HepG2 (cell line): ENCODE results near the gene RAB5B. TPM values are rescaled to one million over a fixed set of nuclear protein-coding genes. Genes with fewer than 3 reads are reported as not detected.

Experiments
- ARHGAP35 ChIP-seq: sonication (generic); formaldehyde crosslinking; IDR thresholded peaks from 2 replicates; pipeline ENCODE4 v1.9.0; 2022; ENCODE audit warnings: mild to moderate bottlenecking, inconsistent platforms, moderate library complexity, missing genetic modification reagents, borderline replicate concordance
- ASH2L ChIP-seq: fragments of 300-600, 200-600 bp; sonication (generic); IDR thresholded peaks from 2 replicates; pipeline ENCODE4 v1.7.0; 2017; ENCODE audit warnings: low read depth, mild to moderate bottlenecking, moderate library complexity, mixed read lengths, low read length; ENCODE audit not compliant: insufficient read length
- ATF6 ChIP-seq: sonication (generic); formaldehyde crosslinking; conservative IDR thresholded peaks from 2 replicates; pipeline ENCODE4 v1.4.0; 2020; ENCODE audit warnings: missing genetic modification reagents
- DNMT3B ChIP-seq: conservative IDR thresholded peaks from 2 replicates; pipeline ENCODE4 v1.6.1; 2016; ENCODE audit warnings: missing biosample characterization, control low read depth
- FOXO4 ChIP-seq: sonication (generic); formaldehyde crosslinking; conservative IDR thresholded peaks from 2 replicates; pipeline ENCODE4 v1.8.1; 2023; ENCODE audit warnings: missing genetic modification reagents
- HNRNPL ChIP-seq: fragments of 200-400 bp; formaldehyde crosslinking; IDR thresholded peaks from 2 replicates; pipeline ENCODE4 v1.6.1; 2017; ENCODE audit warnings: mild to moderate bottlenecking, low read depth, low read length
- POLR2AphosphoS2 ChIP-seq: IDR thresholded peaks from 2 replicates; pipeline ENCODE4 v1.6.1; 2011; ENCODE audit warnings: low read depth, low read length, improper control_type of control experiment
- PTBP1 ChIP-seq: fragments of 200-400 bp; formaldehyde crosslinking; IDR thresholded peaks from 2 replicates; pipeline ENCODE4 v1.6.1; 2018; ENCODE audit warnings: low read length, low read depth; ENCODE audit not compliant: poor library complexity, severe bottlenecking
- RARG ChIP-seq: sonication (generic); formaldehyde crosslinking; IDR thresholded peaks from 2 replicates; pipeline ENCODE4 v1.4.0; 2020; ENCODE audit warnings: low read depth, mild to moderate bottlenecking, missing genetic modification reagents
- SMAD1 ChIP-seq: sonication (generic); formaldehyde crosslinking; IDR thresholded peaks from 2 replicates; pipeline ENCODE4 v1.4.0; 2020; ENCODE audit warnings: missing genetic modification reagents, low read depth, mild to moderate bottlenecking, borderline replicate concordance
- SOX5 ChIP-seq: IDR thresholded peaks from 2 replicates; pipeline ENCODE4 v1.6.1; 2016; ENCODE audit warnings: borderline replicate concordance
- TARDBP ChIP-seq: sonication (generic); formaldehyde crosslinking; IDR thresholded peaks from 2 replicates; pipeline ENCODE4 v1.8.0; 2022; ENCODE audit warnings: mild to moderate bottlenecking, missing genetic modification reagents
- YY1 ChIP-seq: IDR thresholded peaks from 2 replicates; pipeline ENCODE4 v1.6.1; 2011; ENCODE audit warnings: low read length, low read depth, moderate library complexity, mild to moderate bottlenecking; ENCODE audit not compliant: insufficient read depth, insufficient replicate concordance
- ZBED4 ChIP-seq: sonication (generic); formaldehyde crosslinking; IDR thresholded peaks from 2 replicates; pipeline ENCODE4 v1.4.0; 2020; ENCODE audit warnings: missing genetic modification reagents, borderline replicate concordance
- ZNF275 ChIP-seq: sonication (generic); formaldehyde crosslinking; IDR thresholded peaks from 2 replicates; pipeline ENCODE4 v1.8.0; 2022; ENCODE audit warnings: missing genetic modification reagents, mild to moderate bottlenecking, inconsistent platforms, borderline replicate concordance
- ZNF446 ChIP-seq: sonication (generic); formaldehyde crosslinking; IDR thresholded peaks from 2 replicates; pipeline ENCODE4 v1.5.0; 2020; ENCODE audit warnings: mild to moderate bottlenecking, missing genetic modification reagents
- ZNF589 ChIP-seq: sonication (generic); formaldehyde crosslinking; conservative IDR thresholded peaks from 2 replicates; pipeline ENCODE4 v1.8.0; 2022; ENCODE audit warnings: mild to moderate bottlenecking, moderate library complexity, missing genetic modification reagents
- ZNF883 ChIP-seq: sonication (generic); formaldehyde crosslinking; IDR thresholded peaks from 2 replicates; pipeline ENCODE4 v1.5.1; 2020; ENCODE audit warnings: mild to moderate bottlenecking, missing genetic modification reagents; ENCODE audit errors: not compliant biosample characterization
- polyA plus RNA-seq, 8 experiments: library from polyadenylated mRNA; depleted of rRNA in 3 of 8; stranded (reverse) in 7 of 8; unstranded in 1 of 8; fragments of >200 nt; fragmentation: Illumina TruSeq in 4 of 8; extraction: Trizol in 4 of 8; gene quantifications; 2 replicates each; pipeline versions ENCODE4 v1.2.1 to v1.2.3, GENCODE V29; 2011 to 2016; ENCODE audit warnings: low read depth in 4 of 8, missing spikeins in 1 of 8, mixed read lengths in 1 of 8; ENCODE audit not compliant: insufficient read depth in 1 of 8
- total RNA-seq, 5 experiments: library from RNA; depleted of rRNA; stranded (reverse); fragments of >200 nt; fragmentation: Illumina TruSeq; extraction: Trizol; gene quantifications; 2 replicates each; pipeline ENCODE4 v1.2.3, GENCODE V29; 2016; ENCODE audit warnings: low read depth in 1 of 5

RAB5B gene
- total and polyA plus RNA-seq, 2 of the 13 experiments (the other 11 are each of a cell fraction or from before 2014, with no cell fraction given), result 26.0 to 68.3 TPM

- no peak for TF ChIP-seq POLR2AphosphoS2
- TF ChIP-seq ZNF275 (CRISPR knock-in tag), result peak; percentile 65; the same call in 1 of the 2 replicates
- no peak for TF ChIP-seq SMAD1 (CRISPR knock-in tag)
- peak; percentile 77 for TF ChIP-seq ASH2L
- TF ChIP-seq RARG (CRISPR knock-in tag), result no peak
- 0 out of 2 replicates have a peak, but pooled peaks have one; percentile 36 for TF ChIP-seq HNRNPL
- TF ChIP-seq YY1, result peak; percentile 97
- TF ChIP-seq TARDBP (CRISPR knock-in tag), result 0 out of 2 replicates have a peak, but pooled peaks have one; percentile 19
- TF ChIP-seq ATF6, result no peak
- no peak for TF ChIP-seq ZNF589
- TF ChIP-seq SOX5, result peak; percentile 12; the same call in 1 of the 2 replicates
- TF ChIP-seq ARHGAP35 (CRISPR knock-in tag), result no peak
- TF ChIP-seq ZNF883 (CRISPR knock-in tag), result no peak
- no peak for TF ChIP-seq FOXO4
- no peak for TF ChIP-seq PTBP1
- TF ChIP-seq ZNF446 (CRISPR knock-in tag), result 0 out of 2 replicates have a peak, but pooled peaks have one; percentile 18
- TF ChIP-seq DNMT3B, result no peak
- no peak for TF ChIP-seq ZBED4 (CRISPR knock-in tag)
Observed at GRCh38 chr12:55926738-55927587, 46.9 kb upstream of the RAB5B start (continued).
